ENCODE data around the gene PUS10. TPM values are rescaled to one million over a fixed set of nuclear protein-coding genes. Genes with fewer than 3 reads are reported as not detected.

The PUS10 gene
- polyA plus RNA-seq, 1 experiment: 10.2 TPM

DNA sequence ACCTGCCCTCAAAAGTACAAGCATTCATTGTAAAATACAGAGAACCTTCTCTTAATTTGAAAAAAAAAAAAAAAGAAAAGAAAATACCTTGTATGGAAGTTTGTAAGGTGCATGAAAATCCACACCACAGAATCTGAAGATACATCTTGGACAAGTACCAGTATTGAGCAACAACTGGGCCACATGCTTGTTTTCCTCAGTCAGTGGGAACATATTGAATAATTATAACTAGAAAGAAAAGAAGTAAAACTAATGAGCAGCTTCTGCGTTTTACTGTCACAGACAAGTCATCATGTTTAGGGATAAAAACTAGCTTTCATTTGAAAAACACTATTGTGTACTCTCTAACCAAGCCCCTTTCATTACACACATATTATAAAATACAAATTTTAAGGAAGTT, 6.4 kb downstream of the PUS10 start:
- Histone ChIP-seq H3K9me3 (ENCODE audit: control insufficient read depth, insufficient read depth, low read length) (no peaks in the 10 kb centered on the region), H3K27me3 (ENCODE audit: control insufficient read depth, insufficient read depth, low read length) (no peaks in the 10 kb centered on the region), H3K4me3 (ENCODE audit: low read depth, low read length) (no peak overlapping the region), H3K27ac (ENCODE audit: low read depth, low read length) (no peak overlapping the region)
- DNase-seq (ENCODE audit: low read depth, low spot score): no peak
- ChIA-PET POLR2A (no interaction called here), CTCF (no interaction called here)
- TF ChIP-seq, protein P1, sequence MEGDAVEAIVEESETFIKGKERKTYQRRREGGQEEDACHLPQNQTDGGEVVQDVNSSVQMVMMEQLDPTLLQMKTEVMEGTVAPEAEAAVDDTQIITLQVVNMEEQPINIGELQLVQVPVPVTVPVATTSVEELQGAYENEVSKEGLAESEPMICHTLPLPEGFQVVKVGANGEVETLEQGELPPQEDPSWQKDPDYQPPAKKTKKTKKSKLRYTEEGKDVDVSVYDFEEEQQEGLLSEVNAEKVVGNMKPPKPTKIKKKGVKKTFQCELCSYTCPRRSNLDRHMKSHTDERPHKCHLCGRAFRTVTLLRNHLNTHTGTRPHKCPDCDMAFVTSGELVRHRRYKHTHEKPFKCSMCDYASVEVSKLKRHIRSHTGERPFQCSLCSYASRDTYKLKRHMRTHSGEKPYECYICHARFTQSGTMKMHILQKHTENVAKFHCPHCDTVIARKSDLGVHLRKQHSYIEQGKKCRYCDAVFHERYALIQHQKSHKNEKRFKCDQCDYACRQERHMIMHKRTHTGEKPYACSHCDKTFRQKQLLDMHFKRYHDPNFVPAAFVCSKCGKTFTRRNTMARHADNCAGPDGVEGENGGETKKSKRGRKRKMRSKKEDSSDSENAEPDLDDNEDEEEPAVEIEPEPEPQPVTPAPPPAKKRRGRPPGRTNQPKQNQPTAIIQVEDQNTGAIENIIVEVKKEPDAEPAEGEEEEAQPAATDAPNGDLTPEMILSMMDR (IDR thresholded peaks at IDR 0.05; ENCODE audit: low read depth, low read length): no peak

DNA sequence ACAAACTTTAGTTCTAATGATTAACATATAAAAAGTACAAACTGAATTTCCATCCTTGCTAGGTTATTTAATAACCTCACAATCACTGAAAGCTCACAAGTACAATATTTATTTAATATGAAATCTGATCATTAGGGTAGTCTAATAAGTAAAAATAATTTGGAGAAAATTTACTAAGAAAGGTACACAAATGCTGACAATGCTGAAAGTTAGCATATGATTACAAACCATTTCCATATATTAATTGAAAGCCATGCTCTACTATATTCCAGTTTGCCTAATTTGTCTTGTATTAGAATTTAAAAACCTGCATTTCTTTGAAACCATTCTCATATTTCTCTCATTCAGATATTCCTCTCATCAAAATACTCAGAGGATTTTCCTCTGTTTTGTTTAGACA, 8.7 kb downstream of the PUS10 start:
- no peak for DNase-seq (ENCODE audit: low read depth, low spot score)
- TF ChIP-seq, protein P1 (IDR thresholded peaks at IDR 0.05; ENCODE audit: low read depth, low read length): no peak
- Histone ChIP-seq H3K27me3 (ENCODE audit: control insufficient read depth, insufficient read depth, low read length) (no peaks in the 10 kb centered on the region), H3K27ac (ENCODE audit: low read depth, low read length) (no peak overlapping the region), H3K4me3 (ENCODE audit: low read depth, low read length) (no peak overlapping the region), H3K9me3 (ENCODE audit: control insufficient read depth, insufficient read depth, low read length) (no peaks in the 10 kb centered on the region)
- ChIA-PET POLR2A (no interaction called here), CTCF (no interaction called here)

GRCh38 chr2:61006486-61007105, 11.5 kb downstream of the PUS10 start:
- no peak for DNase-seq (ENCODE audit: low read depth, low spot score)
- Histone ChIP-seq H3K27me3 (ENCODE audit: control insufficient read depth, insufficient read depth, low read length) (no peaks in the 10 kb centered on the region), H3K9me3 (ENCODE audit: control insufficient read depth, insufficient read depth, low read length) (no peaks in the 10 kb centered on the region), H3K27ac (ENCODE audit: low read depth, low read length) (no peak overlapping the region), H3K4me3 (ENCODE audit: low read depth, low read length) (no peak overlapping the region)
- ChIA-PET POLR2A (no interaction called here), CTCF (interaction anchor here (1.5 kb wide), 1 partner anchor 8 kb away, joined by 7 read pairs; no protein-coding TSS in a partner anchor)
- TF ChIP-seq, protein P1 (IDR thresholded peaks at IDR 0.05; ENCODE audit: low read depth, low read length): no peak

DNA sequence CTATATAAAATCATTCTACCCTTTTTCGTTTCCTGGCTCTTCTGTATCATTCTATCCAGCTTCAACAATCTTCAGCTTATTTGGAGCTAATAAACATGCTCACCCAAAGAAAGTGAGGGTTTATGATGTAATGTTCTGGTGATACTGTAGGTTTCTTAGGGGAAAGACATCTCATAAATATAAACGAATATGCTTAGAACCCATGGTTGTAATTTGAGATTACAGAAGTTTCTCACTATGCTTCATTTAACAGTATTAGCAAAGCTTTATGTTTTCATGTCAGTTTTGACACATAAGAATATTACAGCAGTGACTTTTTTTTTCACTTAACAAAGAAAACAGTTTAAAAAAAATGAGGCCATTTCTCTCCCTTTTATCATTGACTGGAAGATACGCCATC, 12.3 kb downstream of the PUS10 start:
- no peak overlapping the region for H3K4me3 ChIP-seq (ENCODE audit: low read depth, low read length)
- no peaks in the 10 kb centered on the region for H3K9me3 ChIP-seq (ENCODE audit: control insufficient read depth, insufficient read depth, low read length)
- DNase-seq (ENCODE audit: low read depth, low spot score): no peak
- POLR2A ChIA-PET: no interaction called here
- H3K27me3 ChIP-seq (ENCODE audit: control insufficient read depth, insufficient read depth, low read length): no peaks in the 10 kb centered on the region
- TF ChIP-seq, protein P1 (IDR thresholded peaks at IDR 0.05; ENCODE audit: low read depth, low read length): no peak
- CTCF ChIA-PET: interaction anchor here (1.3 kb wide), 1 partner anchor 299 kb away, joined by 7 read pairs; no protein-coding TSS in a partner anchor
- H3K27ac ChIP-seq (ENCODE audit: low read depth, low read length): no peak overlapping the region

GRCh38 chr2:60998628-60999545, 19.2 kb downstream of the PUS10 start:
- Histone ChIP-seq H3K27ac (ENCODE audit: low read depth, low read length) (no peak overlapping the region), H3K4me3 (ENCODE audit: low read depth, low read length) (no peak overlapping the region), H3K27me3 (ENCODE audit: control insufficient read depth, insufficient read depth, low read length) (no peaks in the 10 kb centered on the region), H3K9me3 (ENCODE audit: control insufficient read depth, insufficient read depth, low read length) (no peaks in the 10 kb centered on the region)
- TF ChIP-seq, protein P1 (IDR thresholded peaks at IDR 0.05; ENCODE audit: low read depth, low read length): peak; percentile 67
- POLR2A ChIA-PET: no interaction called here
- peak; percentile 13 for DNase-seq (ENCODE audit: low read depth, low spot score)
- CTCF ChIA-PET: interaction anchor here (0.6 to 6.5 kb wide), 42 partner anchors 8 to 352 kb away, joined by 3 to 137 read pairs (median 4); partner anchors contain the start of genes PAPOLG and REL
